Measurements from ENCODE around the gene COL6A2. TPM values are rescaled to one million over a fixed set of nuclear protein-coding genes. Genes with fewer than 3 reads are reported as not detected.

Gene COL6A2
- total RNA-seq, 1 experiment from 2014 or later: 129 TPM

GRCh38 chr21:46157396-46157986 is 59.6 kb downstream of the COL6A2 start:
- peaks cover 3% of the 10 kb centered on the region in 2 experiments for H3K4me1 Mint-ChIP-seq
- Histone ChIP-seq H3K4me1 (ENCODE audit: insufficient read depth, low read length) (no peaks in the 10 kb centered on the region; the same call in 1 of the 2 replicates), H3K27me3 (ENCODE audit: insufficient read depth, low read length) (no peaks in the 10 kb centered on the region), H2BK5ac (ENCODE audit: insufficient read length, low read length) (no peak overlapping the region), H4K91ac (ENCODE audit: insufficient read length, low read depth, low read length) (no peak overlapping the region), H3K23me2 (ENCODE audit: insufficient read length, low read depth, low read length, poor library complexity, severe bottlenecking) (no peaks in the 10 kb centered on the region), H4K5ac (ENCODE audit: insufficient read length, low read depth, low read length) (no peak overlapping the region), H2BK12ac (ENCODE audit: insufficient read length, low read depth, low read length) (no peak overlapping the region), H4K20me1 (ENCODE audit: control insufficient read depth, insufficient read depth, insufficient read length) (no peaks in the 10 kb centered on the region), H3K79me2 (ENCODE audit: insufficient read depth, low read length) (no peaks in the 10 kb centered on the region), H3K56ac (ENCODE audit: insufficient read length, low read depth, low read length) (no peak overlapping the region), H3K18ac (ENCODE audit: insufficient read length, low read depth, low read length) (no peak overlapping the region), H3K4ac (ENCODE audit: low read depth, low read length) (no peak overlapping the region), H3K23ac (ENCODE audit: insufficient read length, low read depth, low read length) (no peak overlapping the region), H2AK5ac (ENCODE audit: insufficient read length, low read length) (no peak overlapping the region), H3T11ph (ENCODE audit: low read length) (no peak overlapping the region), H2BK15ac (ENCODE audit: low read depth, low read length) (no peak overlapping the region), H3K4me2 (ENCODE audit: insufficient read depth, insufficient read length, low read length) (no peak overlapping the region), H2BK120ac (ENCODE audit: low read depth, low read length, poor library complexity, severe bottlenecking) (no peak overlapping the region), H3K14ac (ENCODE audit: insufficient read depth, low read length) (no peak overlapping the region), H3K27ac (ENCODE audit: insufficient read length, low read depth, low read length) (no peak overlapping the region), H3K9ac (ENCODE audit: extremely low read depth, insufficient read length, low read length) (no peak overlapping the region), H2AFZ (ENCODE audit: low read length) (no peak overlapping the region), H3K9me3 (ENCODE audit: control insufficient read depth, low read depth, low read length) (no peaks in the 10 kb centered on the region), H4K8ac (replicated peaks; ENCODE audit: insufficient read length, low read depth, low read length) (no peak overlapping the region), H2BK20ac (ENCODE audit: low read depth, low read length, poor library complexity, severe bottlenecking) (no peak overlapping the region), H3K79me1 (ENCODE audit: insufficient read depth, low read depth, low read length, poor library complexity, severe bottlenecking) (no peaks in the 10 kb centered on the region)
- H3K27me3 Mint-ChIP-seq (ENCODE audit: low read depth): no peaks in the 10 kb centered on the region
- peaks cover 14 to 24% (median 14%) of the 10 kb centered on the region in 3 experiments; a peak in 6 of 7 replicates for H3K36me3 Mint-ChIP-seq (ENCODE audit: insufficient read depth in 1 of 3, low read depth in 3 of 3)
- peaks cover 10 to 22% of the 10 kb centered on the region in 2 experiments for H3K9me3 Mint-ChIP-seq
- DNase-seq: peak; percentile 12
- TF ChIP-seq CTCF (conservative IDR thresholded peaks at IDR 0.05): no peak
- H3K27ac Mint-ChIP-seq: 0 out of 7 replicates have a peak overlapping the region, but pooled peaks of 1 of the 3 experiments have one; percentile 18
- H3K4me3 Mint-ChIP-seq: no peak overlapping the region
- no CpG with 5 or more reads among the region's 12 CpGs for WGBS (ENCODE audit: extremely low coverage, insufficient read length, low lambda C conversion rate)

Data from H9 (cell line).